CD4-positive, alpha-beta T cell treated with Interferon alpha-2 for 1 hour (primary cell): Measurements from ENCODE around the gene KCNAB2.

Experiments
- DNase-seq, 2 donors: peaks; one replicate each; pipeline ENCODE4 v3.0.0-alpha.2; 2020 to 2022

The KCNAB2 gene

DNA sequence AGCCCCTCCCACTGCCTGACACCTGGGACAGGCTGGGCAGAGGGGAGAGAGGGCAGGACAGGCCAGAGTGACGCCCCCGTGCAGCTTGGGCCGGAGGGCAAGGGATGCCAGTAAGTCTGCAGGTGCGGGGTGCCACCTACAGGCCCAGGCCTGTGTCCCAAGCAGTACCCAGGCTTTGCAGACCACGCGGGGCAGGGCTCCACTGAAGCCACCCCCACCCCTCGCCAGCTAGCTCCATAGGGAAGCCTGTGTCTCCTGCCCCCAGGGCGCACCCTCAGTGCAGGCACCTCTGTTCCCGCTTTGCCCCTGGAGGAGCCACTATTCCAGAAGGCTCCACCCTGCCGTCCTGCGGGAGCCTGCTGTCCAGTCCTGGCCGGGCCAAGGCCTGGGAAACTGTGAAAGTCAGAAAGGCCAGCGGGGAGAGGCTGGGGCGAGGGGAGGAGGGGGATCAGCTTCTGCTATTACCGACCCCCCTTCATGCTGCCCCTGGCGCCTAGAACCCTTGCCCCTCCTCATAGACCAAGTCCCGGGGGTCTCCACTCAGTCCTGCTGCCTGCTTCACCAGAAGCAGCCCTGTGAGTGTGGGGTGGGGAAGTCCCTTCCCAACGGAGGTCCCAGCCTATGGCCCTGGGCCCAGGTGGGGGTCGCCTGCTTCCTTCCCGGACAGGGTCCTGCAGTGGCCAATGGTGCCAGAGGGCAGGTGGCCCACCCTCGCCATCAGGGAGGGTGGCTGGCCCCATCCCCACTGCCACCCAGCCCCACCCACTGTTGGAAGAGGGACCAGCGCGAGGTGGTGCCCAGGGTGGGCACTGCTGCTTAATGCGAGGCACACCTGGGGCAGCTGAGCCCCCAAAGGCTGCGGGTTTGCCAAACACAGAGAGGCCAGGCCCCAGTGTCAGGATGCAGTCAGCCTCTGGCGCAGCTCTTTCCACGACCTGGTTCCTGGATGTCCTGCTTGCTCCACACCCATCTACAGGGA lies 54.4 kb downstream of the KCNAB2 start:
- no peak for DNase-seq

DNA sequence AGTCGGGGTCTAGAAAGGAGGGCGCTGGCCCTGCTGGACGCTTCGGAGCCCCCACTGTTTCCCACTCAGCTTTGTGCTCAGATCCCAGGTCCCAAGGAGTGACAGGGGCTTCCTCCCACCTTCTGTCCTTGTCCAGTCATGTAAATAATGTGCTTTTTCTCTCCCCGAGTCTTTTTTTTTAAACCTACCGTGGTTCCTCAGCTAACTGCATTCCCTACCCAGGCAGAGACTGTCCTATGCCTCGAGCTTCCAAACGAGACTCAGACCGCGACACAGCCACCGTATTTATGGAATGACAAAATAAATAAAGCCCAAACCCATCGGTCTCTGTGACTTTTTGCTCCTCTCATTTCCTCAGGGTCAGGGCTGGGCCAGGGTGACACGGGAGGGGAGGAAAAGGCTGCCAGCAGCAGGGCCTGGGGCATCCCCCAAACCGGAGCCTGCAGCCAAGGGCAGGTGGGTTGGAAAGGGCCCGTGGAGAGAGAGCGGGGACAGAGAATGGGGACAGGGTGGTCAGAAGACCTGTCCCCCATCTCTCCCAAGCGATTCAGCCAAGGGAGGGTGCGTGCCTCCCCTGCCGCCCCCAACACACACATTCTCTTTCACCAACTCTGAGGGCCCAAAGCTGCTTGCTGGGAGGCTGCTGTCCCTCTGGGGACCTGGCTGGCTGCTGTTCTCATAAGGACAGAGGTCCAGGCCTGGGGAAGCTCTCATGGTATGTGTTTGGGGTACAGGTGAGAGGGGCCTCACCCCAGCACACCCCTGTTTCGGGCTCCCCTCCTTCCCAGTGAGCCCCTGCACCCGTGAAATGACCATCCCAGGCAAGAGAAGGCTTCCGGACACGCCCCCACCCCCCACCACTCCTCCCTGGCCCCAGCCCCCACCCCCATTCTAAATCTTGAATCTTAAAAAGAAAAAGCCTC lies 55.4 kb downstream of the KCNAB2 start:
- DNase-seq: no peak

DNA sequence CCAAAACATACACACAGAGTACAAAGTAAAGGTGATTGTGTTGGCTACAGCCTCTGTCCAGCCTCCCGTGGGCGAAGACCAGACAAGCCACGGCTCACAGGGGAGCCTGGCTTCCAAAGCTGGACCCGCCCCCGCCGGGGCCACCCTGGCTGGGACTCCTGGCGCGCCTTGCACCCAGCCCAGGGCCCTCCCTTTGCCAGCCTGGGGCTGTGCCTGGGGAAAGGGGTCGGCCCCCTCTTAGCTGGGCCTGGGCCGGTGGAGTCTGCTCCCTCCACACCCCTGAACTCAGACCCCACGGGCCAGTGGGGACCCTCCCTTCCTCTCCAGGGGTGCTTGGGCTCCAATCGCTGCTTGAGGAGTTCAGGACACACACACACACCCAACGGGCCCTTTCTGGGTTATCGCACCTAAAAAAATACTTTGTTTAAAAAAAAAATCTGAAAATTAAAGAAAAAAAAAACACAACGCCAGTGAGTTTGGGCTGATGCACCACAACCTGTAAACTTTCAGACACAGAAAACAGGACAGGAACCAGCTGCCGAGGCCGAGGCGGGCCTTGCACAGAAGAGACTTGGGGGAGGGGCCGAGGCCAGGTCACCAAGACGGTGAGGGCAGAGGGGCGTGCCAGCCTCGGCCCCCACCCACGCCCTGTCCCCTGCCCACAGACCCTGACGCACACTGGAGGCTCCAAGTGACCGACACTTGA lies 56.3 kb downstream of the KCNAB2 start:
- no peak for DNase-seq

DNA sequence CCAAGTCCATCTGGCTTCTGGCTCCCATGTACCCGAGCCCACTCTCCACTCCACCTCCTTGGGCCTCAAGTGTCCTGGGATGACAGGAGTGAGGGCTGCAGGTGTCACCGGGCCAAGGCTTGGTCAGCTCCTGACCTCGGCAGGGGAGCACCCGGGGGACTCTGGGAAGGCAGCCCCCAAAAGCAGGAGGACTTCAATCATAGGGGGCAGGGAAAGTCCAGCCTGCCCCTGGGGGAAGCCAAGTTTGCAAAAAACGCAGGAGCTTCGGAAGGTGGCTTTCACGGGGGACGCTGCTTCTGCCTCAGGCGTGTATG lies 56.8 kb downstream of the KCNAB2 start:
- DNase-seq: no peak

DNA sequence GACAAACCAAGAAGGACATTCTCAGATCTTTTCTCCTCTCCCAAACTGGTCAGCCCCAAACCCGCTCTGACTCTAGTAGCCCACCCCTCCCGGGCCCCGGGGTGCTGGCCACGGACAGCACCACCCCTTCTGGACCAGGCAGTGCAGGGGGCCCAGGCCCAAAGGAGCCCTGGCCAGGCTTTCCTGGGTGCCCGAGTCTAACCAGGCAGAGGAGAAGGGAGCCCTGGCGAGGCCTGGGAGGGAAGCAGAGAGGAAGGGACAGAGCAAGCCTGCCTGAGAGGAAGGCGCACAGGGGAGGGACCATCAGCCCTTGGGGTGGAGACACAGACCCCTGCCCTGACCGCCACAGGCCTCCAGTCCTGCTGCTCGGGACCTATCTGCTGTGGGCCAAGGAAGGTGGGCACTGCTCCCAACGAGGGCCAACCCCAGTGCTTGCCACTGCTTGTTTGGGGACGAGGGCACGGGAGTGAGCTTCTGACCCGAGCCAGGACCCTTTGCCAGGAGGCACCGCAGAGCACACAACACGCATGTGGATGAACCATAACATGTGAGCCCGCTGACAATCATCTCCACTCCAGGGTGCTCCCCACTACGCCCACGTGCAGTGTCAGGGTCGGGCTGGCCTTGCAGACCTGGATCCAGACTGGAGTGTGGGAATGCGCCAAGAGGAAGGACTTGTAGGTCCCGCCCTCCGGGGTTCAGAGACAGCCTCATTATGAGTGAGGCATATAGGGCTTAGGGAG lies 57.6 kb downstream of the KCNAB2 start:
- no peak for DNase-seq

DNA sequence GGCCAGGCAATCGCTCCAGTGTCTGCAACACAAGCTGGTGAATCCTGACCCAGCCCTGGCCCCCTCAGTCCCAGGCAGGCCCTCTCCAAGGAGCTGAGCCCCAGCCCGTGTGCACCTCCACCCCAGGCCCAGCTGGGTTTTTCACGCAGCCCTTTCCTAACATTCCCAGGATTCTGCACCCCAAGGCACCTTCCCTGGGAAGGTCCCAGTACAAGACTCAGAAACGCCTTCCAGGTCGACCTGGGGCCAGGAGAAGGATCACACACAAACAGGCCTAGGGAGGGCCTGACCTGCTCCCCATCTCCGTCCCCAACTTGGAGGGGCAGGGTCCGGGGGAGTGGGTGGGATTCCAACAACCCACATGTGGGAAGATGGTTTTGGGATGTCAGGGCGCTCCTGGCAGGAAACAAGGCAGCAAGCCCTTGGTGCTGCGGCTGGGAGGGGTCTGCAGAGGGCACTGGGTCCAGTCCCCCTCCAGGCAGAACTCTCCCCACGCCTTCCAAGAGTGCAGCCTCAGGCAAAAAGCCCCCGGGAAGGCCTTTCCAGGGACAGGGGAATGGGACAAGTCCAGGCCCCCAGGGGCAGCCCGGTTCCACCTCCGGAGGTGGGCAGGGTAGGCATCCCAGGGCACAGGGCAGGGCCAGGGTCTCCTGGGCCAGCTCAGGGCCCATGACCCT lies 58.3 kb downstream of the KCNAB2 start:
- DNase-seq: no peak

DNA sequence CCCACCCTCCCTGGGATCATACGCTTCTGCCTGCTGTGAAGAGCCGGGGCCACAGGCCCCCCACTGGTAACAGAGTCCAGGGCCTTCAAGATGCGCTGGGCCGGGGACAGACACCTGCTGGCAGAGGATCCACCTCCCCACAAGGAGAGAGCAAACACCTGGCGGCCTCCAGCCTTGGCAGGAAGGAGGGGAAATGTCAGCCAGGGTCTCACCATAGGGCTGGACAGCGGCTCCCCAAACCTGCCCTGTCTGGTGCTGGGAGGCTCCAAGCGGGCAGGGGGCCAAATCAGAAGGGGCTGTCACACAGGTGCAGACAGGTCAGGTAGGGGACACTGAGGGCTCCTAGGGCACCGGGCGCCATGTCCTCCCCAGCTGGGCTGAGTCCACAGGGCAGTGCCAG lies 58.9 kb downstream of the KCNAB2 start:
- DNase-seq: no peak

DNA sequence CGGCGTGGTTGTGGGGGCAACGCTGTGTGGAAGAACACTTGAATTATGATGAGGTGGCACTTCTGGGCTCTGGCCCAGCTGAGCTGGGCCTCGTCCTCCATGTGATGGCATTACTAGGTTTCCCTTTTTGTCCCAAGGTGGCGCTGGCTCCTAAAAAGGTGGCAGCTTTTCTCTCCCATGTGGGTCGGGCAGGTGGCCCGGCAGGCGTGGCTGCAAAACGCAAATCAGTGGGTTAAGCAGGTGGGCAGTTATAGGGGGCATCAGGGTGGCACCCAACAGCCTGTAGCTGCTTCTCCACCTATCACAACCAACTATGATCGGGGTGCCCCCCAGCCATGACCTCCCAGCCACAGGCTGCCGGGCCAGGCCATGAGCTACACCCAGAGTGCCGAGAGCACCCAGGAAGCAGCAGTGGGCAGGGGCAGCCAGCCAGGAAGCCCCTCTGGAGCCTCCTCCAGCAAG lies 59.6 kb downstream of the KCNAB2 start:
- no peak for DNase-seq

DNA sequence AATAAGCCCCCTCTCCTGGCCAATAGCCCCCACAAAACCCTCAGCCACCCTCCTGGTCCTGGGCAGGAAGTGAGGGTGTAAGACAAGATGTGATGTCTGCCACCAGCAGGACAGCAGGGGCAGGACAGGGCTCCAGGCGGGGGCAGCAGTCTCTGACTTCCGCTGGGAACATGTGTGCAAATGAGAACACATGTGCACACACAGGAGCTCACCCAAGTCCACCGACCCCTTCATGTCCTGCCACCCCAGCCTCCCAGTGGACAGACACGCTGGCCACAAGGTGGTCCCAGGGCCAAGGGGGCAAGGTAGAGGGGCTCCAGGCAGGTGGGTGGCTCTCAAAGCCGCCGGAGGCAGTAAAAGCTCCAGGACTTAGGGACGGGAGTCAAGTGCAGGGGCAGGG lies 60.1 kb downstream of the KCNAB2 start:
- DNase-seq: no peak

DNA sequence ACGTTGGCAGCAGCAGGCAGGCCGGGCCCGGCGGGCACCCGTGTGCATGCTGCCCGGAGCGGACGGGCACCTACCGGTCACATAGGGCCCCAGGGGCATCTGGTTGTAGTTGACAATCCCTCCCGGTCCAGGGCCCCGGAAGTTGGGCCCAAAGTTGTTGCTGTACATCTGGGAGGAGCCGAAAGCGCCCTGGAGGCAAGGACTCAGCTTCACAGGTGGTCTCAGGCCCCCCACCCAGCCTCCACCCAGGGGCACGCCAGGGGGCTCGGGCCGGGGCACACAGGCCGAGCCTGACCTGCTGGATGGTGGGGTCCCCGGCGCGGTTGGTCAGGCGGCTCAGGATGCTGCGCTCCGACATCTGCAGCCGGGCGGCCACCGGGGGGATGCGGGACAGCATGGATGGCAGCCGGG lies 60.6 kb downstream of the KCNAB2 start:
- DNase-seq: no peak

DNA sequence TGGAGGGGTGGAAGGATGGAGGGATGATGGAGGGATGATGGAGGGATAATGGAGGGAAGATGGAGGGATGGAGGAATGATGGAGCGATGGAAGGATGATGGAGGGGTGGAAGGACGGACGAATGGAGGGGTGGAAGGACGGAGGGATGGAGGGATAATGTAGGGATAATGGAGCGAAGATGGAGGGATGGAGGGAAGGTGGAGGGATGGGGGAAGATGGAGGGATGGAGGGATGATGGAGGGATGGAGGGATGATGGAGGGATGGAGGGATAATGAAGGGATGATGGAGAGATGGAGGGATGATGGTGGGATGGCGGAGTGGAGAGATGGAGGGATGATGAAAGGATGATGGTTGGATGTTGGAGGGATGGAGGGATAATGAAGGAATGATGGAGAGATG lies 61.3 kb downstream of the KCNAB2 start:
- no peak for DNase-seq

DNA sequence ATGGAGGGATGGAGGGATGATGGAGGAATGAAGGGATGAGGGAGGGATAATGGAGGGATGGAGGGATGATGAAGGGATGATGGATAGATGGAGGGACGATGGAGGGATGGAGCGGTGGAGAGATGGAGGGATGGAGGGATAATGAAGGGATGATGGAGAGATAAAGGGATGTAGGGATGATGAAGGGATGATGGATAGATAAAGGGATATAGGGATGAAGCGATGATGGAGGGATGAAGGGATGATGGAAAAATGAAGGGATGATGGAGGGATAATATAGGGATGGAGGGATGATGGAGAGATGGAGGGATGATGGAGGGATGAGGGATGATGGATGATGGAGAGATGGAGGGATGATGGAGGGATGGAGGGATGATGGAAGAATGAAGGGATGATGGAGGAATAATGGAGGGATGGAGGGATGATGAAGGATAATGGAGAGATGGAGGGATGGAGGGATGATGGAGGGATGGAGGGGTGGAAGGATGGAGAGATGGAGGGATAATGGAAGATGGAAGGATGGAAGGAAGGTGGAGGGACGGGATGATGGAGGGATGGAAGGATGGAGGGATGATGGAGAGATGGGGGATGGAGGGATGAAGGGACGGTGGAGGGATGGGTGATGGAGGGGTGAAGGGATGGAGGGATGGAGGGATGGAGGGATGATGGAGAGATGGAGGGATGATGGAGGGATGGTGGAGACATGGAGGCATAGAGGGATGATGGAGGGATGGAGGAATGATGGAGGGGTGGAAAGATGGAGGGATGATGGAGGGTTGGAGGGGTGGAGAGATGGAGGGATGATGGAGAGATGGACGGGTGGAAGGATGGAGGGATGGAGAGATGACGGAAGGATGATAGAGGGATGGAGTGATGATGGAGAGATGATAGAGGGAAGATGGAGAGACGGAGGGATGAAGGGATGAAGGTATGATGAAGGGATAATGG lies 62.0 kb downstream of the KCNAB2 start:
- no peak for DNase-seq

DNA sequence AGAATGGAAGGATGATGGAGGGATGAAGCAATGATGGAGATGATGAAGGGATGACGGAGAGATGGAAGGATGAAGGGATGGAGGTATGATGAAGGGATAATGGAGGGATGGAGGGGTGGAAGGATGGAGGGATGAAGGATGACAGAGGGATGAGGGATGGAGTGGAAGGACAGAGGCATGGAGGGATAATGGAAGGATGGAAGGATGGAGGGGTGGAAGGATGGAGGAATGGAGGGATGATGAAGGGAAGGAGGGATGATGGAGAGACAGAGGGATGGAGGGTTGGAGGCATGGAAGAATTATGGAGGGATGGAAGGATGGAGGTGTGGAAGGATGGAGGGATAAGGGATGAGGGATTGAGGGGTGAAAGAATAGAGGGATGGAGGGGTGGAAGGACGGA lies 62.8 kb downstream of the KCNAB2 start:
- no peak for DNase-seq

DNA sequence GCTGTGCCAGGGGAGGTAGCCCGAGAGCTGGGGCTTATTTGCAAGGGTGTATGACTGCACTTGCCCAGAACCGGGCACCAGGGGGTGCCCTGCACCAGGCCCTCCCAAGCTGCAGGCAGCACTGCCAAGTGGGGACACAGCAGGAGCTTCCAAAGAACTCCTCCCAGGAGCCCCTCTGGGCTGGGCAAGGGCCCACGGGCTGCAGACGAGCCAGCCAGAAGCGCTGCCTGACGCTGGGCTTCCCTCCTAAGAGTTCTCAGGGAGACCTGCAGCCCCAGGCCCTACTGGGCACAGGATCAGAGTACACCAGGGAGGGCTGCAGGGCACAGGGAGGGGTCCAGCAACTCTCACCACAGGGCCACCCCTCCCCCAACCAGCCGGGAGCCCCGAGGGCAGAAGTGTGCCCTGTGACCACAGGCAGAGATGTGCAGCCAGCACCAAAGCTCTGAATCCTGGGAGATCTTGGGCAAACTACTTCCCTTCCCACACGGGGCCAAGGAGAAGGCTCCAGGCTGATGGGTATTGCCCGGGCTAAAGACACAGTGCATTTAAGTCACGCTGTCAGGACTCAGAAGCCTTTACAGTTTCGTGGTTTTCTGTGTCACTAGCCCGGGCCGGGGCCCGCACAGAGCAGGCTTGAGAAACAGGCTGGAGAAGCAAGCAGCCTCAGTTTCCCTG lies 63.4 kb downstream of the KCNAB2 start:
- DNase-seq: peak; percentile 24 to 50

DNA sequence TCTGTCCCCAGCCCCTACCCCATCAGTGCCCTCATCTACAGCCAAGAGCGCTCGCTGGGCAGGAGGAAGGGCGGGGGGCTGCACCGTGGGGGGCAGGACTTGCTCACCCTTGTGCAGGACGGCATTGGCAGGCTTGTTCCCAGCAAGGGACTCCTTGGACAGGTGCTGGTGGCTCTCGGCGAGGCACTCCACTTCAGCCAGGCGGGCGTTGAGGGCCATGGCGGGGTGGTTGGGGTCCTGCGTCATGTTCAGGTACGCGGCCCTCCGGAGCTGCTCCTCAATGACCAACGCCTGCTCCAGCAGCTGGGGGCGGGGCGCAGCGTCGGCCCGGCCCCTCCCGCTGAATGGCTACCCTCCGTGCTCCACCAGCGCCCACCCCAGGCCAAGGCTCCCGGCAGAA lies 64.0 kb downstream of the KCNAB2 start:
- DNase-seq: no peak

DNA sequence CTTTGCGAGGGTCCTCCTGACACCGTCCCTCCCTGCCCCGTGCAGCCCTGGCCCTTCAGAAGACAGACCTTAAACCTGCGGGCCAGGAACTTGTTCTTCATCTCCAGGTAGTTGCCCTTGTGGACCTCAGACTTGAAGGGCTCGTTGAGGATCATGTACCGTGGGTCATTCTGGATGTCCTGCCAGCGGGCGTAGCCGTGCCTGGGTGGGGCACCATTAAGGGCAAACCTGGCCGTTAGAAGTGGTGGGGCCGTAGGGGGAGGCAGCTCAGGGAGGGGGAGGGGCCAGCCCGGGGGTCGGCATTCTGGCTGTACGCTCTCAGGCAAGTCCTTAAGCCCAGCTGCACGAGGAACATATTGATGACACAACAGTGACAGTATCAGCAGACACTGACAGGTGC lies 64.6 kb downstream of the KCNAB2 start:
- no peak for DNase-seq

DNA sequence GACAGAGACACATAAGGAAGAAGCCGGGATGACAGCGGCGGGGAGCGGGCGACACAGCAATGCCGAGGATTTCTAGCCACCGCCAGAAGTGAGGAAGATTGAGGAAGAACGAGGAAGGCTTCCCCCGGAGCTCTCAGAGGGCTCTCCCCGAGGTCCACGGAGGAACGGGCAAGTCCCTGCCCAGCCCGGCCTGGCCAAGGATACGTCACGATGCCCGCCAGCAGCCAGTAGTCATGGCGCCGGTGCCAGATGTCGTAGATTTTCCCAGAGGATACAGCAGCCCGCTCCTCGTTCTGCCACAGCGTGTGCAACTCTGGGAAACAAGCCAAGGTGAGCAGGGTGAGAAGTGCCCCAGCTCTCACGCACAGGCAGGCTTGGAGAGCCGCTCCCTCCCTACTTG lies 65.9 kb downstream of the KCNAB2 start:
- no peak for DNase-seq

DNA sequence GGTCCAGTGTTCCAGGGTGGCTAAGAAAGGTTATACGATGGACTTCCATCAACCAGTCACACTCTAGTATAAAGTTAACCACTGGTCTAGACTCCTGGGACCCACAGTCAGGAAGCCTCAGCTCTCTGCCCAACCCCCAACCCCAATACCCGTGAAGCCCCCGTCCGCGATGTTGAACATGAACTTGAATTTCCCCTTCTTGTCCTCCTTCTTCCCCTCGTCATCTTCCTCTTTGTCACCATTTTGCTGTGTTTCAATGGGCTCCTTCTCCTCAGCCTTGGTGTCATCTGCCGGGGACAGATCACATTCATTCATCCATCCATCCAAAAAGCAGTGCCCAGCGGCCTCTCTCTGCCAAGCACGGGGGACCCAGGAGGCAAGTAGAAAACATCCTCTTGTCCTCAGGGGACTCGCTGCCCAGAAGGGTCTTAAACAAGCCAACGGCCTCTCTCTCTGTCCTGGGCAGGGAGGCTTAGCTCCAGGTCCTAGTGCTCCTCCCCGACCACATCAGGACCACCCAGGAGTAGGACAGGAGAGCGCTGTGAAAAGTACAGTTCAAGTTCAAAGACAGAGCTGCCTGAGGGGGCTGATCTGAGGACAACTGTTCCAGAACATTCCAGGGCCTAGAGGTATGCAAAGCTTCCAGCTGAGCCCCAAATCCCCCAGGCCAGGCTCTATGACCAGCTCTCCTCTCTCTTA lies 66.5 kb downstream of the KCNAB2 start:
- DNase-seq: no peak

DNA sequence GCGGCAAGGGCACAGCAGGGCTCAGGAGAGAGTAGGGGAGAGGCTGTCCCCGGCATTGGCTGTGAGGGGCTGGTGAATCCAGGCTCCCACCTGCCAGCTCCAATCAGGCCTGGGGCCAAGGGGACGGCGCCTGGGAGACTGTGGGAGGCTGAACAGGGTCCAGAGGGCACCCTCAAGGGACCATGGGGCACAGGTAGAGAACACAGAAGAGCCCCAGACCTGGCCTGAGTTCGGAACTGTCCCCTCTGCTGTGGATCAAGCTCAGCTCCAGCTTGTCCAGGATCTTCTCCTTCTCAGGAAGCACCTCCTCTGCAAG lies 67.0 kb downstream of the KCNAB2 start:
- no peak for DNase-seq

DNA sequence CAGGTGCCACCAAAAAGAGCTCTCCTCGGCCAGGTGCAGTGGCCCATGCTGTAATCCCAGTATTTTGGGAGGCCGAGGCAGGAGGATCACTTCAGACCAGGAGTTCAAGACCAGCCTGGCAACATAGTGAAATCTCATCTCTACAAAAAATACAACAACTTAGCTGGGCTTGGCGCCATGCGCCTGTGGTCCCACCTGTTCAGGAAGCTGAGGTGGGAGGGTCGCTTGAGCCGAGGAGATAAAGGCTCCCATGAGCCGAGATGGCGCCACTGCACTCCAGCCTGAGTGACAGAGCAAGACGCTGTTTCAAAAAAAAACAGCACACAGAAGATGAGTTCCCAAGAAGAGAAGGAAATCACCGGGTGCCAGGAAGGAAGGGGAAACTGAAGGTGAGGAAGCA lies 67.4 kb downstream of the KCNAB2 start:
- no peak for DNase-seq
